H1 (cell line): ENCODE results near the gene DDX49. TPM values are rescaled to one million over a fixed set of nuclear protein-coding genes. Genes with fewer than 3 reads are reported as not detected.
A peak's percentile ranks its signal among the peaks of the same experiment; 100 is the strongest.

Source experiments
- CTCF ChIA-PET: fragments of 300-600 bp; sonication (Branson Sonifier 250); formaldehyde crosslinking; loops from one replicate; lab custom pipeline; 2021; ENCODE audit not compliant: partially characterized antibody; lab: Charles Lee
- POLR2A ChIA-PET: fragments of 300-600 bp; sonication (Branson Sonifier 250); formaldehyde crosslinking; loops from one replicate; lab custom pipeline; 2021; ENCODE audit warnings: inconsistent platforms; ENCODE audit not compliant: partially characterized antibody; lab: Charles Lee
- DNase-seq, 2 experiments: peaks; one replicate each; pipeline versions ENCODE4 v3.0.0 to v3.0.0-alpha.2; 2010 to 2022; ENCODE audit warnings: low spot score in 2 of 2, low read depth in 1 of 2, mixed read lengths in 1 of 2
- FAIRE-seq: peaks from 2 replicates; lab custom pipeline; 2011; peaks lifted over from hg19 to GRCh38; lab: Jason Lieb, UNC
- H2AFZ ChIP-seq: 2 replicates; pipeline ENCODE4 v1.8.1; 2012; ENCODE audit warnings: low read length, inconsistent platforms
- H2AK5ac ChIP-seq: 2 replicates; pipeline ENCODE4 v1.6.1; 2013; ENCODE audit warnings: low read depth, low read length
- H2BK120ac ChIP-seq: replicated peaks from 2 replicates; pipeline ENCODE3; 2013; ENCODE audit warnings: low read depth, low read length, inconsistent platforms
- H2BK12ac ChIP-seq: 2 replicates; pipeline ENCODE4 v1.6.1; 2013; ENCODE audit warnings: low read depth, low read length
- H2BK15ac ChIP-seq: 2 replicates; pipeline ENCODE4 v1.6.1; 2013; ENCODE audit warnings: low read length
- H2BK20ac ChIP-seq: 2 replicates; pipeline ENCODE4 v1.6.1; 2013; ENCODE audit warnings: low read length
- H2BK5ac ChIP-seq: 2 replicates; pipeline ENCODE4 v1.6.1; 2013; ENCODE audit warnings: low read depth, low read length
- H3K14ac ChIP-seq: 2 replicates; pipeline ENCODE4 v1.6.1; 2013; ENCODE audit warnings: inconsistent platforms; ENCODE audit not compliant: insufficient read length
- H3K18ac ChIP-seq: 2 replicates; pipeline ENCODE4 v1.6.1; 2013; ENCODE audit warnings: low read length; ENCODE audit errors: extremely low read depth
- H3K23ac ChIP-seq: 2 replicates; pipeline ENCODE4 v1.6.1; 2013; ENCODE audit warnings: inconsistent platforms; ENCODE audit not compliant: insufficient read length
- H3K23me2 ChIP-seq: 2 replicates; pipeline ENCODE4 v1.6.1; 2013; ENCODE audit warnings: low read depth, low read length
- H3K27ac ChIP-seq: 2 replicates; pipeline ENCODE4 v1.6.1; 2011; ENCODE audit warnings: low read depth, low read length, inconsistent platforms
- H3K27me3 ChIP-seq, 4 experiments: replicated peaks in 1 of 4; 1 replicate in 1 of 4; 2 replicates in 3 of 4; pipeline versions ENCODE4 v1.6.1 to v1.8.1; 2011 to 2013; ENCODE audit warnings: low read length in 3 of 4, mild to moderate bottlenecking in 3 of 4, inconsistent platforms in 2 of 4, mixed read lengths in 2 of 4, moderate library complexity in 1 of 4; ENCODE audit not compliant: control insufficient read depth in 3 of 4, insufficient read depth in 3 of 4; ENCODE audit errors: extremely low read depth in 1 of 4
- H3K36me3 ChIP-seq, 4 experiments: 2 replicates each; pipeline versions ENCODE4 v1.6.1 to v1.8.1; 2011 to 2013; ENCODE audit warnings: mild to moderate bottlenecking in 4 of 4, low read length in 3 of 4, moderate library complexity in 2 of 4, control low read depth in 1 of 4, inconsistent platforms in 1 of 4; ENCODE audit not compliant: insufficient read depth in 4 of 4, control insufficient read depth in 2 of 4
- H3K4ac ChIP-seq: replicated peaks from 2 replicates; pipeline ENCODE3; 2013; ENCODE audit warnings: low read length, low read depth, mixed read lengths, inconsistent platforms; ENCODE audit not compliant: insufficient read length
- H3K4me1 ChIP-seq, 4 experiments: replicated peaks in 1 of 4; 1 replicate in 1 of 4; 2 replicates in 3 of 4; pipeline versions ENCODE4 v1.6.1 to v1.8.1; 2011 to 2013; ENCODE audit warnings: low read length in 3 of 4, inconsistent platforms in 2 of 4, mixed read lengths in 1 of 4; ENCODE audit not compliant: insufficient read depth in 4 of 4, control insufficient read depth in 3 of 4
- H3K4me2 ChIP-seq, 2 experiments: 2 replicates each; pipeline versions ENCODE4 v1.6.1 to v1.8.1; 2011 to 2013; ENCODE audit warnings: low read depth in 2 of 2, low read length in 2 of 2, control low read depth in 1 of 2, inconsistent platforms in 1 of 2, mild to moderate bottlenecking in 1 of 2; ENCODE audit not compliant: insufficient read depth in 1 of 2
- H3K4me3 ChIP-seq, 4 experiments: fragments of 200-600, 300-600 bp in 1 of 4; sonication (generic), shearing (Covaris generic), sonication (Bioruptor Twin) in 1 of 4; 2 replicates each; pipeline versions ENCODE4 v1.5.1 to v1.8.1; 2011 to 2016; ENCODE audit warnings: low read length in 4 of 4, low read depth in 3 of 4, control low read depth in 2 of 4, inconsistent platforms in 2 of 4, mild to moderate bottlenecking in 2 of 4, mixed read lengths in 1 of 4, moderate library complexity in 1 of 4; ENCODE audit not compliant: insufficient read depth in 2 of 4; ENCODE audit errors: extremely low read depth in 1 of 4
- H3K56ac ChIP-seq: replicated peaks from 2 replicates; pipeline ENCODE3; 2013; ENCODE audit warnings: low read depth, mild to moderate bottlenecking, mixed read lengths, low read length, inconsistent platforms; ENCODE audit not compliant: insufficient read length
- H3K79me1 ChIP-seq: 2 replicates; pipeline ENCODE4 v1.6.1; 2013; ENCODE audit warnings: low read depth, low read length, control low read depth
- H3K79me2 ChIP-seq, 2 experiments: 2 replicates each; pipeline versions ENCODE4 v1.6.1 to v1.8.1; 2012 to 2013; ENCODE audit warnings: low read length in 2 of 2, mild to moderate bottlenecking in 2 of 2, inconsistent platforms in 1 of 2; ENCODE audit not compliant: insufficient read depth in 2 of 2, control insufficient read depth in 1 of 2
- H3K9ac ChIP-seq, 4 experiments: replicated peaks in 1 of 4; 1 replicate in 1 of 4; 2 replicates in 3 of 4; pipeline versions ENCODE4 v1.6.1 to v1.8.1; 2011 to 2013; ENCODE audit warnings: low read depth in 3 of 4, low read length in 3 of 4, control low read depth in 2 of 4, mild to moderate bottlenecking in 2 of 4, moderate library complexity in 2 of 4, inconsistent platforms in 1 of 4; ENCODE audit errors: extremely low read depth in 1 of 4
- H3K9me3 ChIP-seq, 2 experiments: 2 replicates each; pipeline versions ENCODE4 v1.6.1 to v1.8.1; 2012 to 2013; ENCODE audit warnings: mild to moderate bottlenecking in 2 of 2, moderate library complexity in 2 of 2, control low read depth in 1 of 2, inconsistent platforms in 1 of 2, low read depth in 1 of 2, low read length in 1 of 2, mixed read lengths in 1 of 2; ENCODE audit not compliant: insufficient read depth in 2 of 2
- H4K20me1 ChIP-seq, 2 experiments: replicated peaks in 1 of 2; 2 replicates each; pipeline versions ENCODE3 to v1.8.1; 2011 to 2013; ENCODE audit warnings: inconsistent platforms in 2 of 2, low read length in 2 of 2, mild to moderate bottlenecking in 1 of 2; ENCODE audit not compliant: insufficient read depth in 2 of 2, control insufficient read depth in 1 of 2
- H4K5ac ChIP-seq: 2 replicates; pipeline ENCODE4 v1.6.1; 2013; ENCODE audit warnings: low read length, low read depth, mixed read lengths, inconsistent platforms; ENCODE audit not compliant: insufficient read length
- H4K8ac ChIP-seq: 2 replicates; pipeline ENCODE4 v1.8.0; 2013; ENCODE audit warnings: mild to moderate bottlenecking, moderate library complexity, low read length, inconsistent platforms; ENCODE audit not compliant: insufficient read depth; ENCODE audit errors: extremely low read depth
- H4K91ac ChIP-seq: replicated peaks from 2 replicates; pipeline ENCODE3; 2013; ENCODE audit warnings: low read length, mixed read lengths, inconsistent platforms; ENCODE audit not compliant: insufficient read length
- CREB1 ChIP-seq: IDR thresholded peaks from 2 replicates; pipeline ENCODE4 v1.6.1; 2012; ENCODE audit warnings: inconsistent platforms
- EGR1 ChIP-seq: IDR thresholded peaks from 2 replicates; pipeline ENCODE4 v1.6.1; 2011; ENCODE audit warnings: low read depth, low read length, borderline replicate concordance
- EP300 ChIP-seq, 2 experiments: IDR thresholded peaks; 1 replicate in 1 of 2; 2 replicates in 1 of 2; pipeline ENCODE4 v1.6.1; 2011 to 2012; ENCODE audit warnings: low read depth in 2 of 2, low read length in 2 of 2, mild to moderate bottlenecking in 2 of 2, borderline replicate concordance in 1 of 2, inconsistent platforms in 1 of 2, moderate library complexity in 1 of 2
- GABPA ChIP-seq: IDR thresholded peaks from 2 replicates; pipeline ENCODE4 v1.6.1; 2011; ENCODE audit warnings: mild to moderate bottlenecking, low read length, moderate library complexity, borderline replicate concordance; ENCODE audit not compliant: insufficient read depth
- JUN ChIP-seq: IDR thresholded peaks from 2 replicates; pipeline ENCODE4 v1.6.1; 2011; ENCODE audit warnings: low read depth, mild to moderate bottlenecking, improper control_type of control experiment, low read length
- NANOG ChIP-seq: IDR thresholded peaks from 2 replicates; pipeline ENCODE4 v1.6.1; 2011; ENCODE audit warnings: low read length, low read depth, mild to moderate bottlenecking, inconsistent platforms; ENCODE audit not compliant: insufficient read depth, poor library complexity, severe bottlenecking
- POU5F1 ChIP-seq: IDR thresholded peaks from 2 replicates; pipeline ENCODE4 v1.6.1; 2011; ENCODE audit warnings: low read depth, mild to moderate bottlenecking, low read length, moderate library complexity
- SIX5 ChIP-seq: IDR thresholded peaks from 2 replicates; pipeline ENCODE4 v1.6.1; 2011; ENCODE audit warnings: mild to moderate bottlenecking, low read depth, low read length
- TEAD4 ChIP-seq: IDR thresholded peaks from 2 replicates; pipeline ENCODE4 v1.6.1; 2012; ENCODE audit warnings: low read depth, low read length, inconsistent platforms, mixed read lengths
- ZNF274 ChIP-seq: IDR thresholded peaks from 2 replicates; pipeline ENCODE4 v1.7.0; 2012; ENCODE audit warnings: low read length, borderline replicate concordance; ENCODE audit errors: extremely low read depth
- WGBS, 2 experiments: shearing (Covaris generic) in 1 of 2; methylation state at CpG; one replicate each; pipeline versions ENCODE4 v1.1.6 to v1.1.7; 2013 to 2015; ENCODE audit warnings: low lambda C conversion rate in 2 of 2, mixed read lengths in 2 of 2, inconsistent platforms in 1 of 2, low coverage in 1 of 2, missing lambda C conversion rate in 1 of 2; ENCODE audit not compliant: insufficient replicate concordance in 2 of 2, insufficient coverage in 1 of 2, insufficient read length in 1 of 2; ENCODE audit errors: extremely low coverage in 1 of 2, missing lambda C conversion rate in 1 of 2; 5-methylcytosine and 5-hydroxymethylcytosine counted together
- polyA plus RNA-seq, 7 experiments: library from polyadenylated mRNA; depleted of rRNA in 3 of 7; stranded (reverse) in 5 of 7; unstranded in 2 of 7; fragments of >200 nt in 5 of 7; fragments of 200-250 nt in 2 of 7; gene quantifications; 1 replicate in 5 of 7; 2 replicates in 1 of 7; 4 replicates in 1 of 7; pipeline versions ENCODE4 v1.2.1 to v1.2.3, GENCODE V29; 2011 to 2013; ENCODE audit warnings: missing spikeins in 2 of 7, mixed read lengths in 2 of 7
- total RNA-seq: library from RNA; stranded (reverse); fragmentation: NEBNext Ultra II Directional; extraction: Animal tissue kit (Norgen Biotek cat#: 25700); gene quantifications from 2 replicates; pipeline ENCODE4 v1.2.1, GENCODE V29; 2021
- TF ChIP-seq, protein P1 (sequence below), 3 experiments: IDR thresholded peaks; 1 replicate in 2 of 3; 2 replicates in 1 of 3; pipeline versions ENCODE4 v1.5.1 to v1.6.1; 2011; ENCODE audit warnings: low read length in 3 of 3, mild to moderate bottlenecking in 3 of 3, inconsistent platforms in 2 of 3, low read depth in 1 of 3, moderate library complexity in 1 of 3; ENCODE audit not compliant: insufficient read depth in 1 of 3; ENCODE audit errors: control extremely low read depth in 1 of 3

Gene DDX49
- total and polyA plus RNA-seq, 2 of the 8 experiments (the other 6 are each of a cell fraction or from before 2014, with no cell fraction given) = 41.3 to 46.5 TPM

- ChIA-PET CTCF (interaction anchor here (0.6 to 2.0 kb wide), 3 partner anchors 17 to 22 kb away, joined by 3 to 8 read pairs (median 4); no protein-coding TSS in a partner anchor), POLR2A (interaction anchor here (0.6 to 2.8 kb wide), 7 partner anchors 10 to 73 kb away, joined by 3 to 10 read pairs (median 4); no protein-coding TSS in a partner anchor)
- no peak overlapping the region for H3K23ac ChIP-seq
- H3K79me1 ChIP-seq = no peaks in the 10 kb centered on the region
- H4K8ac ChIP-seq = no peak overlapping the region
- H4K91ac ChIP-seq = no peak overlapping the region
- H3K4ac ChIP-seq = no peak overlapping the region
- no peak overlapping the region for H2BK20ac ChIP-seq
- peak overlapping the region; percentile 83 for H2AFZ ChIP-seq
- H3K4me2 ChIP-seq = no peak overlapping the region
- H3K9me3 ChIP-seq = no peaks in the 10 kb centered on the region
- peaks cover 0 to 5% (median 2%) of the 10 kb centered on the region in 4 experiments; a peak in 3 of 7 replicates for H3K4me1 ChIP-seq
- H2BK15ac ChIP-seq = 0 out of 2 replicates have a peak overlapping the region, but pooled peaks have one; percentile 25
- H2BK12ac ChIP-seq = no peak overlapping the region
- DNase-seq (no peak), FAIRE-seq (no peak)
- no peak overlapping the region for H3K14ac ChIP-seq
- H2BK5ac ChIP-seq = no peak overlapping the region
- H2AK5ac ChIP-seq = no peak overlapping the region
- no peak overlapping the region for H4K5ac ChIP-seq
- no peaks in the 10 kb centered on the region for H3K79me2 ChIP-seq
- WGBS, 2 experiments = 50% methylated on average over 4 of the region's 4 CpGs; no CpG with 5 or more reads in 1 of the 2 experiments
- no peaks in the 10 kb centered on the region for H4K20me1 ChIP-seq
- H3K4me3 ChIP-seq = no peak overlapping the region
- no peaks in the 10 kb centered on the region for H3K27me3 ChIP-seq
- no peaks in the 10 kb centered on the region for H3K36me3 ChIP-seq
- no peak overlapping the region for H3K9ac ChIP-seq
- H3K27ac ChIP-seq = no peak overlapping the region
- H2BK120ac ChIP-seq = no peak overlapping the region
- no peak overlapping the region for H3K56ac ChIP-seq
- no peak overlapping the region for H3K18ac ChIP-seq
- no peaks in the 10 kb centered on the region; the same call in 1 of the 2 replicates for H3K23me2 ChIP-seq
- no peak for TF ChIP-seq JUN
- no peak for TF ChIP-seq EGR1
- no peak for TF ChIP-seq GABPA
- TF ChIP-seq EP300 (IDR thresholded peaks at IDR 0.05; ENCODE audit: borderline replicate concordance in 1 of 2, low read depth in 2 of 2, low read length in 2 of 2) = no peak
- no peak for TF ChIP-seq SIX5
- no peak for TF ChIP-seq CREB1
- TF ChIP-seq NANOG = no peak
- no peak for TF ChIP-seq ZNF274
- TF ChIP-seq POU5F1 = no peak
- TF ChIP-seq, protein P1, sequence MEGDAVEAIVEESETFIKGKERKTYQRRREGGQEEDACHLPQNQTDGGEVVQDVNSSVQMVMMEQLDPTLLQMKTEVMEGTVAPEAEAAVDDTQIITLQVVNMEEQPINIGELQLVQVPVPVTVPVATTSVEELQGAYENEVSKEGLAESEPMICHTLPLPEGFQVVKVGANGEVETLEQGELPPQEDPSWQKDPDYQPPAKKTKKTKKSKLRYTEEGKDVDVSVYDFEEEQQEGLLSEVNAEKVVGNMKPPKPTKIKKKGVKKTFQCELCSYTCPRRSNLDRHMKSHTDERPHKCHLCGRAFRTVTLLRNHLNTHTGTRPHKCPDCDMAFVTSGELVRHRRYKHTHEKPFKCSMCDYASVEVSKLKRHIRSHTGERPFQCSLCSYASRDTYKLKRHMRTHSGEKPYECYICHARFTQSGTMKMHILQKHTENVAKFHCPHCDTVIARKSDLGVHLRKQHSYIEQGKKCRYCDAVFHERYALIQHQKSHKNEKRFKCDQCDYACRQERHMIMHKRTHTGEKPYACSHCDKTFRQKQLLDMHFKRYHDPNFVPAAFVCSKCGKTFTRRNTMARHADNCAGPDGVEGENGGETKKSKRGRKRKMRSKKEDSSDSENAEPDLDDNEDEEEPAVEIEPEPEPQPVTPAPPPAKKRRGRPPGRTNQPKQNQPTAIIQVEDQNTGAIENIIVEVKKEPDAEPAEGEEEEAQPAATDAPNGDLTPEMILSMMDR (IDR thresholded peaks at IDR 0.05; ENCODE audit: control extremely low read depth in 1 of 3, insufficient read depth in 1 of 3, low read depth in 1 of 3, low read length in 3 of 3) = no peak
- TF ChIP-seq TEAD4 = no peak
Observed at GRCh38 chr19:18966307-18966706, 46.8 kb downstream of the DDX49 start.
